GM23338 (cell line): ENCODE results near the gene GLRA1. TPM values are rescaled to one million over a fixed set of nuclear protein-coding genes. Genes with fewer than 3 reads are reported as not detected.

Experiments used
- ATAC-seq: fragments of 200-7000 bp; cut with Tn5 transposase; 3 replicates; pipeline ENCODE4 v1.9.1; 2020
- DNase-seq: peaks from one replicate; pipeline ENCODE4 v3.0.0-alpha.2; 2015; ENCODE audit warnings: low spot score
- H2AFZ ChIP-seq: fragments of 200-600 bp; sonication (generic); 2 replicates; pipeline ENCODE4 v1.8.0; 2016; ENCODE audit warnings: antibody characterized with exemption, mild to moderate bottlenecking, moderate library complexity
- H3F3A ChIP-seq: fragments of 200-600 bp; sonication (generic); replicated peaks from 2 replicates; pipeline ENCODE4 v1.8.0; 2017; ENCODE audit warnings: antibody characterized with exemption, mixed run types, low read depth
- H3K27ac ChIP-seq: fragments of 200-600 bp; sonication (generic); 2 replicates; pipeline ENCODE4 v1.6.1; 2016; ENCODE audit warnings: low read depth
- H3K27me3 ChIP-seq: fragments of 200-600 bp; sonication (generic); 2 replicates; pipeline ENCODE4 v1.8.0; 2016; ENCODE audit warnings: mild to moderate bottlenecking, mixed run types, moderate library complexity; ENCODE audit not compliant: insufficient read depth
- H3K36me3 ChIP-seq: fragments of 200-600 bp; sonication (generic); 2 replicates; pipeline ENCODE4 v1.8.0; 2016; ENCODE audit warnings: mild to moderate bottlenecking; ENCODE audit not compliant: insufficient read depth
- H3K4me1 ChIP-seq: fragments of 200-600 bp; sonication (generic); 2 replicates; pipeline ENCODE4 v1.8.0; 2016; ENCODE audit warnings: mild to moderate bottlenecking, moderate library complexity; ENCODE audit not compliant: insufficient read depth
- H3K4me2 ChIP-seq: fragments of 200-600 bp; sonication (generic); 2 replicates; pipeline ENCODE4 v1.7.1; 2017; ENCODE audit warnings: mixed run types
- H3K4me3 ChIP-seq: fragments of 200-600 bp; sonication (generic); 2 replicates; pipeline ENCODE4 v1.6.1; 2016; ENCODE audit warnings: mixed run types
- H3K79me2 ChIP-seq: fragments of 200-600 bp; sonication (generic); replicated peaks from 2 replicates; pipeline ENCODE4 v1.8.0; 2017; ENCODE audit warnings: mild to moderate bottlenecking; ENCODE audit not compliant: insufficient read depth
- H3K9me2 ChIP-seq: fragments of 200-600 bp; sonication (generic); 2 replicates; pipeline ENCODE4 v1.8.0; 2017; ENCODE audit not compliant: insufficient read depth
- H4K20me1 ChIP-seq: fragments of 200-600 bp; sonication (generic); replicated peaks from 2 replicates; pipeline ENCODE4 v1.8.0; 2017; ENCODE audit warnings: mild to moderate bottlenecking; ENCODE audit not compliant: insufficient read depth
- H3K27ac Mint-ChIP-seq: 2 replicates; pipeline ENCODE4 v1.8.0; 2020; ENCODE audit warnings: inconsistent platforms, mild to moderate bottlenecking, moderate library complexity, mixed read lengths
- H3K27me3 Mint-ChIP-seq: 3 replicates; pipeline ENCODE4 v1.8.0; 2022; ENCODE audit warnings: low read depth, mild to moderate bottlenecking, moderate library complexity, mixed read lengths, inconsistent platforms; ENCODE audit not compliant: insufficient read depth, poor library complexity
- H3K36me3 Mint-ChIP-seq: 3 replicates; pipeline ENCODE4 v1.8.0; 2021; ENCODE audit warnings: low read depth, mild to moderate bottlenecking, inconsistent platforms, moderate library complexity, mixed read lengths
- H3K4me1 Mint-ChIP-seq: 3 replicates; pipeline ENCODE4 v1.8.0; 2020; ENCODE audit warnings: mild to moderate bottlenecking, inconsistent platforms, mixed read lengths
- H3K4me3 Mint-ChIP-seq: 3 replicates; pipeline ENCODE4 v1.8.0; 2021; ENCODE audit warnings: moderate library complexity, mild to moderate bottlenecking, inconsistent platforms, mixed read lengths
- H3K9me3 Mint-ChIP-seq: 3 replicates; pipeline ENCODE4 v1.8.0; 2020; ENCODE audit warnings: moderate library complexity, mild to moderate bottlenecking, inconsistent platforms, mixed read lengths
- CREB1 ChIP-seq: fragments of 250-450 bp; sonication (Bioruptor Pico); IDR thresholded peaks from 2 replicates; pipeline ENCODE4 v1.5.0; 2020; ENCODE audit warnings: low read depth, mild to moderate bottlenecking, moderate library complexity
- CTCF ChIP-seq, 2 experiments: fragments of 200-600 bp in 1 of 2; sonication (generic) in 1 of 2; conservative IDR thresholded peaks; 2 replicates each; pipeline versions ENCODE4 v1.5.1 to v1.6.1; 2016 to 2017; ENCODE audit warnings: antibody characterized with exemption in 2 of 2, low read depth in 2 of 2, mild to moderate bottlenecking in 2 of 2, moderate library complexity in 1 of 2
- ETS1 ChIP-seq: IDR thresholded peaks from 2 replicates; pipeline ENCODE4 v1.6.1; 2016; ENCODE audit warnings: antibody characterized with exemption
- EZH2phosphoT487 ChIP-seq: fragments of 200-600 bp; sonication (generic); IDR thresholded peaks from one replicate; pipeline ENCODE4 v1.8.1; 2018; ENCODE audit warnings: antibody characterized with exemption; ENCODE audit not compliant: unreplicated experiment
- JUNB ChIP-seq: IDR thresholded peaks from one replicate; pipeline ENCODE4 v1.6.1; 2016; ENCODE audit warnings: antibody characterized with exemption; ENCODE audit not compliant: unreplicated experiment
- NANOG ChIP-seq: IDR thresholded peaks from 2 replicates; pipeline ENCODE4 v1.6.1; 2016; ENCODE audit warnings: antibody characterized with exemption, borderline replicate concordance
- STAT1 ChIP-seq: IDR thresholded peaks from one replicate; pipeline ENCODE4 v1.6.1; 2016; ENCODE audit warnings: antibody characterized with exemption; ENCODE audit not compliant: unreplicated experiment
- ZNF331 ChIP-seq: fragments of 250-450 bp; sonication (Bioruptor Pico); IDR thresholded peaks from 2 replicates; pipeline ENCODE4 v1.5.0; 2020; ENCODE audit warnings: low read depth, mild to moderate bottlenecking, moderate library complexity
- ZNF462 ChIP-seq: fragments of 250-450 bp; sonication (Bioruptor Pico); IDR thresholded peaks from 2 replicates; pipeline ENCODE4 v1.5.0; 2020; ENCODE audit warnings: mild to moderate bottlenecking, moderate library complexity
- polyA plus RNA-seq: library from polyadenylated mRNA; unstranded; fragments of >200 nt; fragmentation: Nextera tagmentation; extraction: Ambion mirVana; gene quantifications from 2 replicates; pipeline ENCODE4 v1.2.1, GENCODE V29; 2016
- total RNA-seq: library from RNA; depleted of rRNA; stranded (reverse); fragments of >200 nt; shearing (Covaris generic); gene quantifications from 2 replicates; pipeline ENCODE4 v1.2.3, GENCODE V29; 2014

Gene GLRA1
- total and polyA plus RNA-seq, 2 experiments from 2014 or later = not detected

- no peak overlapping the region for H3K27ac ChIP-seq
Observed at GRCh38 chr5:151912360-151912759, 12.3 kb downstream of the GLRA1 start.

More at GRCh38 chr5:151912360-151912759, 12.3 kb downstream of the GLRA1 start:
- TF ChIP-seq JUNB = no peak
- no peak for TF ChIP-seq STAT1
- TF ChIP-seq ZNF331 (CRISPR knock-in tag) = no peak
- TF ChIP-seq CREB1 = no peak
- TF ChIP-seq ETS1 = no peak
- TF ChIP-seq EZH2phosphoT487 = no peak
- TF ChIP-seq ZNF462 (CRISPR knock-in tag) = 0 out of 2 replicates have a peak, but pooled peaks have one; percentile 22
- no peak for TF ChIP-seq NANOG
- no peak for TF ChIP-seq CTCF (conservative IDR thresholded peaks at IDR 0.05; ENCODE audit: low read depth in 2 of 2)
- no peak overlapping the region for H3K27ac Mint-ChIP-seq
- H3K79me2 ChIP-seq = no peaks in the 10 kb centered on the region
- H3K9me2 ChIP-seq = no peaks in the 10 kb centered on the region
- peaks cover 27% of the 10 kb centered on the region for H3K27me3 Mint-ChIP-seq
- no peaks in the 10 kb centered on the region for H3F3A ChIP-seq
- H3K4me3 ChIP-seq = no peak overlapping the region
- H3K4me2 ChIP-seq = no peak overlapping the region; the same call in 1 of the 2 replicates
- peaks cover 12% of the 10 kb centered on the region for H3K4me1 Mint-ChIP-seq
- H3K36me3 Mint-ChIP-seq = no peaks in the 10 kb centered on the region
- H2AFZ ChIP-seq = no peak overlapping the region
- peaks cover 74% of the 10 kb centered on the region for H3K27me3 ChIP-seq
- H4K20me1 ChIP-seq = no peaks in the 10 kb centered on the region; the same call in 1 of the 2 replicates
- H3K4me1 ChIP-seq = peaks cover 13% of the 10 kb centered on the region
- no peaks in the 10 kb centered on the region for H3K36me3 ChIP-seq
- peak; percentile 89 for ATAC-seq
- no peaks in the 10 kb centered on the region for H3K9me3 Mint-ChIP-seq
- H3K4me3 Mint-ChIP-seq = no peak overlapping the region
- DNase-seq = no peak
